GM19240 (cell line): ENCODE measurements around the gene GFOD1.

Experiments
- DNase-seq: peaks from one replicate; pipeline ENCODE4 v3.0.0; 2011; ENCODE audit warnings: low spot score; ENCODE audit not compliant: insufficient read length

The GFOD1 gene

GRCh38 chr6:13427316-13427715, 60.1 kb downstream of the GFOD1 start:
- no peak for DNase-seq

- DNase-seq = no peak
These were observed 61.2 kb downstream of the GFOD1 start for GRCh38 chr6:13425943-13426931.

GRCh38 chr6:13425270-13425873, 62.0 kb downstream of the GFOD1 start:
- DNase-seq = no peak

DNA sequence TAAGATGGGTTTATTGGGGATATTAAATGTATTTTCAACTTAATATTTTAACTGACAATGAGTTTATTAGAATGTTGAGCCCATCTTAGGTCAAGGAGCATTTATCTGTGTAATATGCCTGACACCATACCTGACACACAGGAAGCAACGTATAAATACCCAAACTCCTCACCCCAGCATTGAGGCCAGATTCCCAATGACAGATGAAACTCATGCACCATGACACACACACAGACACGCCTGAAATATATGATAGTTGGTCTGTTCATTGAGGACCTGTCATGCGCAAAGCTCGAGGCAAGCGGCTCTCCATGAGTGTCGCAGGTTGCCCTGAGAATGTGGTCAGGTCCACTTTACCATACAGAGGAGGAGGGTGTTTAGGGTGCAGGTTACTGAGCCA, 64.1 kb downstream of the GFOD1 start:
- DNase-seq = no peak

GRCh38 chr6:13422681-13423221, 64.6 kb downstream of the GFOD1 start:
- DNase-seq = no peak

DNA sequence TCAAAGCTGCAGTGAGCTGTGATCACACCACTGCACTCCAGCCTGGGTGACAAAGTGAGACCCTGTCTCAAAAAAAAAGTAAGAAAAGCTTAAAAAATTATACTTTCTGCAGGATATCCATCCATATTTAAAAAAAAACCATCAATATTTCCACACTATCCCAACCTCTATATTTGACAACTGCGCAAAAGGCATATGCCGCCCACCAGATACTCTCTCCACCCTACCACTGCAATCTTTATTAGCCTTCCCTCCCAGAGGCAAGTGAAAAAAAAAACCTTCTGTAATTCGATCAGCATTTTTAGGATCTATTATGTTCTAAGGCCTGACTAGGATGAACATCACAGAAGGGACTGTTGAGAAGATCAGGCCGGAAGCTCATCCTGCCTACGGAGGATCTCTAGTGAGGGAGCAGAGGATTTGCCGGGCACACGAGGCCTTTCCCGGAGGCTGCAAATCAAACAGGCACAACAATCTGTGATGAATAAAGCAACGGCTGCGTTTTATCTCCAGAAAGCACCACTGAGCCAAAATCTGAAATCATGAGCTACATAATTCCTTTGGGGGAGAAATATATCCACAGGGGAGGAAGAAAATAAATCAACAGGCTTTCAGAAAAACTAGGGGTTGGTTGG, 65.9 kb downstream of the GFOD1 start:
- no peak for DNase-seq

- DNase-seq = no peak
These were observed 67.1 kb downstream of the GFOD1 start for GRCh38 chr6:13420269-13420668.

- DNase-seq = no peak
These were observed 67.8 kb downstream of the GFOD1 start for GRCh38 chr6:13419422-13420195.

DNA sequence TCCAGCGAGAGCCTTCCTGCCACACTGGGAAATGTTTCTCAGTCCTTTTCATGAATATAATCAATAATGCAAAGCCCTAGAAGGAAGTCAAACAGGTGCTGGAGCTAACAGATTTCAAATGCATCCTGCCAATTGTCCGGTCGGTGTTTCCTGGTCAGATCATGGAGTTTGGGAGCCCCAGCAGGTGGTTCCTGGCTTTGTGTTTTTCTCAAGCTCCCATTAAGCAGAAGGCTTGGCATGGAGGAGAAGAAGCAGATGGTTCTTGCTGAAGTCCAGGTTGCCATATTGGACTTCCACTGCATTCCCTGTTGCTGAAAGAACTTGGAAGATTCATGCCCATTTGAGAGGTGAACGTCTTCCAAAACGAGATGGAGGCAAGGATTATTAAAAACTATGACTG, 68.6 kb downstream of the GFOD1 start:
- DNase-seq = no peak

- no peak for DNase-seq
These were observed 69.4 kb downstream of the GFOD1 start for GRCh38 chr6:13417954-13418353.

DNA sequence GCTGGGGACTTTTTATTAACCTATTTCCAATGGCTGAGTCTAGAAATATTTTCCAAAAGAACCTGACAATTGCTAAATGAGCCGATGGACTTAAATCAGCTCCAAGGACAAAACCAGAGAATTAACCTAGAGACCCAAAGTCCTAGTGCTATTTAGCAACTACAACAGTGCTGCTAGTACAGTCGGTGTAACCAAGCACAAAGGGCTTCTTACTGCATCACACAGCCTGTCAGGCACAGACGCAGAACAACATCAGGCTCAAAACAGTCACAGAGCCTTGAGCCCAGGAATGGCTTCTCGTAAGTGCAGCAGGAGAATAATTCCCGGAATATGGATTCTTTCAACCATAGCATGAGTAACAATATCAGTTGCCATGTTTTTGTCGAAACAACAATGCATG, 70.0 kb downstream of the GFOD1 start:
- no peak for DNase-seq

DNA sequence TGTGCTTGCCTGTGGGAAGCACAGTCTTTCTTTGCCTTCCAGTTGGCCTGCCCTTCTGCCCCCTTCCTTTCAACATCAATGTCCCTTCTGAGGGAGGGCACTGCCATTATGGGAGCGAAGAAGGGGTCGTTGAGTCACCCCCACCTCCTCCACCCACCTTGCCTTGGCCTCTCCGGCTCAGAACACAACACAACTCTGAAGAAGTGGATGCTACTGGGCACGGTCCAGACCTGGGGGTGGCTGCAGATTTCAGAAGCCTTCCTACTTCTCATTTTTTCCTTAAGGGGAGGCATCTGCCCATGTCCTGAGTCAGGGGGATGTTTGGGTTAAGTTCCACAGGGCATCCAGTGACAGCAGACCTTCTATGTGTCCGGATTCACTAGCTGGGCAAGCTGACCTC, 72.1 kb downstream of the GFOD1 start:
- DNase-seq = no peak

GRCh38 chr6:13413900-13414555, 73.4 kb downstream of the GFOD1 start:
- no peak for DNase-seq

- no peak for DNase-seq
These were observed 73.9 kb downstream of the GFOD1 start for GRCh38 chr6:13413466-13413862.

- DNase-seq = no peak
These were observed 74.5 kb downstream of the GFOD1 start for GRCh38 chr6:13412639-13413465.

DNA sequence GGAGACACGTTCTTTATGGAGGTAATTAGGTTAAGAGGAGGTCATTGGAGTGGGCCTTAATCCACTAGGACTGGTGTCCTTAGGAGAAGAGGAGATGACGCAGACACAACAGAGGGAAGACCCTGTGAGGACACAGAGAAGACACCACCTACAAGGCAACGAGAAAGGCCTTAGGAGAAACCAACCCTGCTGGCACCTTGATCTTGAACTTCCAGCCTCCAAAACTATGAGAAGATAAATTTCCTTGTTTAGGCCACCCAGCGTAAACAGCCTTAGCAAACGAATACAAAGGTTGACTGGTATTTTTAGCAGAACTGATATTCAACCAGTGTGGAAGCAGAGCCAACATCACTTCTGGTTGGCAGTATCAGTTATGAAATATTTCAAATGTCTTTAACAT, 75.2 kb downstream of the GFOD1 start:
- no peak for DNase-seq

GRCh38 chr6:13411484-13411883, 75.9 kb downstream of the GFOD1 start:
- no peak for DNase-seq

DNA sequence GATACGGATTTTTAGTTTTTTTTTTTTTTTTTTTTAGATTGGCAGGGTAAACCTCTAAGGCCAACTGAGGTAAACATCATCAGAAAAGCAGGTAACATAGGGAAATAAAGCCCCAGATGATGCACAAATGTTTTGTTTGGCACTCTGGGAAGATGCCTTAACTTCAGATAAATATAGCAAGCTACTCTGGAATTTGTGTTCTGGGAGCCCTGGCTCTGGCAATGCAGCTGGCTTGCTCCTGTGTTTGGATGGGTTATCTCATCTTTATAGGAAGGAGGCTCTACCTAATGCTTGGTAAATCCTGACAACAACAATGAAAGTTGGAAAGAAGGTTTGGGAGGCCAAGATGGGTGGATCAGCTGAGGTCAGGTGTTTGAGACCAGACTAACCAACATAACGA, 77.4 kb downstream of the GFOD1 start:
- DNase-seq = no peak

DNA sequence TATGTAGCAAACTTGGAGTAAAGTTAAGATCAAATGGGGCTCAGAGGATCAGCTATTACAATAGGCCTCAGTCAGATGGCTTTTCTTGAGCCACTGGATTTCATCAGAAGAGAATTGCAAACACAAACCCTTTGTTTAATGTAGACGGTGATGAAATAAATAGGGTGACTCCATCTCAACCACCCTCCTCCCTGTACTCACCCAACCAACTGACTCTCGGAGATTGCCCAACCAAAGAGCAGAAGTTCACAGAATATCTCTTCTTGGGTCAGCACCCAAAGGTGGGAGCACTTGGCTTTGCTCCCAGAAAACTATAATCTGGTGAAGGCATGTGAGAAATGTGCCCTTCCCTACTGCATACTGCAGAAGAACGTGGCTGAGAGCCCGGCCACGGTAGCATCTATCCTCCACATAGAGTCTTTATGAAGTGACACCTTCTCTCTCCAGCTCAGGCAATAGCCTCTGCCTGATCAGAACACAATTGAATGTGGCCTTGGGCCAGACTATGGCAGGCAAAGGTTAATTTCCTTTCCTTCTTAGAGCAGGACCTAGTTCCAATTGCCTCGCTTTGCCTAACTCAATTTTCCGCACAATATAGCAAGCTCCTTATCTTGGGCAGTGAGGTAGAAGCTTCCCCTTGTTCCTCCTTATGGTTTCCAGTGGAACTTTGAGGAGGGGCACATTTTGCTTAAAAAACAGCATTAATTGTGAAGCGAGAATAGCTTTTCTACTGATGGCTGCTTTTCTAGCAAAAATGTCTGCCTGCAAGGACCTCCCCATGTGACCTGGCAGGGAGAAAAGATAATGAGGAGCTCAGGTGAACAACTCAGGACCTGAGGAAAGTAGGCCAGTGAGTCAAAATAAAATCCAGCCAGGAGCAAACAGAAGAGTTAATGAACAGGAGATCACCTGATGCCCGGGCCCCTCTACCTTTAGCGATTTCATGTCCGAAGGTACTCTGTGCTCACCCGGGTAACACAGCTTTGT, 79.4 kb downstream of the GFOD1 start:
- DNase-seq = no peak
